Peyer's patch (tissue), 4 donors: ENCODE measurements around the gene KIF7.
"Not testable (repeated sequence)": the region's sequence is repeated elsewhere in the genome, so short reads cannot be mapped to it uniquely, and the experiment has no call there.

Experiments used
- CTCF ChIP-seq, 6 experiments: fragments of 450-650 bp in 4 of 6; fragments of 200-600 bp in 2 of 6; sonication (generic) in 1 of 6; IDR thresholded peaks; one replicate each; pipeline ENCODE4 v1.5.1; 2017 to 2019; ENCODE audit warnings: antibody characterized with exemption in 6 of 6, mild to moderate bottlenecking in 3 of 6, moderate library complexity in 1 of 6
- POLR2A ChIP-seq, 2 donors: fragments of 450-650 bp; IDR thresholded peaks; one replicate each; pipeline ENCODE4 v1.5.1; 2017; ENCODE audit warnings: antibody characterized with exemption in 2 of 2, mild to moderate bottlenecking in 2 of 2, moderate library complexity in 2 of 2

- not testable (repeated sequence) for TF ChIP-seq CTCF, POLR2A (IDR thresholded peaks at IDR 0.05)
Observed at GRCh38 chr15:89580747-89581146, 74.5 kb downstream of the KIF7 start.
